ENCODE data around the gene PRG3. TPM values are rescaled to one million over a fixed set of nuclear protein-coding genes. Genes with fewer than 3 reads are reported as not detected.

The PRG3 gene
- total and polyA plus RNA-seq, 9 of the 15 experiments (the other 6 are each of a cell fraction or from before 2014, with no cell fraction given) = 0.18 to 0.55 (median 0.38) TPM; not detected in 6

- TF ChIP-seq REST (IDR thresholded peaks at IDR 0.05; ENCODE audit: borderline replicate concordance) = peak; percentile 16; the same call in 1 of the 2 replicates
- TF ChIP-seq REST (CRISPR knock-in tag; IDR thresholded peaks at IDR 0.05; ENCODE audit: low read depth) = no peak
- peak; percentile 55 for TF ChIP-seq NFIC (IDR thresholded peaks at IDR 0.05)
Measured at GRCh38 chr11:57387289-57388030, 6.5 kb upstream of the PRG3 start (continued).

Measured in K562 (cell line).